GM18508 (cell line): Measurements from ENCODE around the gene STAG3.
"Not testable (repeated sequence)": the region's sequence is repeated elsewhere in the genome, so short reads cannot be mapped to it uniquely, and the experiment has no call there.

ENCODE experiments used
- ATAC-seq: cut with Tn5 transposase; IDR thresholded peaks from one replicate; pipeline ENCODE4 v1.9.1; 2021; ENCODE audit warnings: moderate number of reproducible peaks; ENCODE audit not compliant: insufficient read depth, unreplicated experiment

The STAG3 gene

GRCh38 chr7:100200693-100201092, 23.0 kb downstream of the STAG3 start:
- no peak for ATAC-seq

- ATAC-seq, result no peak
Observed at GRCh38 chr7:100204454-100204853, 26.7 kb downstream of the STAG3 start.

- peak; percentile 45 for ATAC-seq
Observed at GRCh38 chr7:100208911-100209408, 31.2 kb downstream of the STAG3 start.

GRCh38 chr7:100209493-100209892, 31.8 kb downstream of the STAG3 start:
- no peak for ATAC-seq

GRCh38 chr7:100210805-100211204, 33.1 kb downstream of the STAG3 start:
- no peak for ATAC-seq

GRCh38 chr7:100211342-100211780, 33.6 kb downstream of the STAG3 start:
- ATAC-seq, result no peak

GRCh38 chr7:100212631-100213286, 35.0 kb downstream of the STAG3 start:
- no peak for ATAC-seq

- ATAC-seq, result no peak
Observed at GRCh38 chr7:100213672-100214071, 36.0 kb downstream of the STAG3 start.

GRCh38 chr7:100214356-100214755, 36.6 kb downstream of the STAG3 start:
- ATAC-seq, result not testable (repeated sequence)

GRCh38 chr7:100215895-100216294, 38.2 kb downstream of the STAG3 start:
- ATAC-seq, result no peak

GRCh38 chr7:100217934-100218333, 40.2 kb downstream of the STAG3 start:
- not testable (repeated sequence) for ATAC-seq

- no peak for ATAC-seq
Observed at GRCh38 chr7:100219271-100219737, 41.6 kb downstream of the STAG3 start.

- ATAC-seq, result not testable (repeated sequence)
Observed at GRCh38 chr7:100219801-100220585, 42.3 kb downstream of the STAG3 start, which contains the start of gene PVRIG. PVRIG (plus strand) TSS chr7:100219949; CDS start chr7:100219971, 22 bp downstream.

- ATAC-seq, result no peak
Observed at GRCh38 chr7:100220586-100221230, 43.0 kb downstream of the STAG3 start.

GRCh38 chr7:100221231-100221718, 43.6 kb downstream of the STAG3 start:
- ATAC-seq, result no peak

GRCh38 chr7:100221767-100222444, 44.2 kb downstream of the STAG3 start:
- ATAC-seq, result no peak

GRCh38 chr7:100222445-100223132, 44.9 kb downstream of the STAG3 start:
- ATAC-seq, result no peak

- not testable (repeated sequence) for ATAC-seq
Observed at GRCh38 chr7:100223376-100223927, 45.7 kb downstream of the STAG3 start.

GRCh38 chr7:100224891-100225290, 47.2 kb downstream of the STAG3 start:
- not testable (repeated sequence) for ATAC-seq
